Activated naive CD4-positive, alpha-beta T cell treated with anti-CD3 and anti-CD28 coated beads, Interleukin-2, amount 50 U/mL, for 16 hours (primary cell): ENCODE results near the gene ATF3.
"Not testable (repeated sequence)": the region's sequence is repeated elsewhere in the genome, so short reads cannot be mapped to it uniquely, and the experiment has no call there.

Experiments used
- DNase-seq: peaks from one replicate; pipeline ENCODE4 v3.0.0-alpha.2; 2020

ATF3 gene

GRCh38 chr1:212629450-212630157 lies 21.0 kb downstream of the ATF3 start:
- DNase-seq = no peak

- peak; percentile 64 for DNase-seq
These were observed 21.8 kb downstream of the ATF3 start for GRCh38 chr1:212630158-212630900.

GRCh38 chr1:212633161-212633560 lies 24.6 kb downstream of the ATF3 start:
- DNase-seq = no peak

GRCh38 chr1:212634252-212634651 lies 25.7 kb downstream of the ATF3 start:
- DNase-seq = no peak

- no peak for DNase-seq
These were observed 26.6 kb downstream of the ATF3 start for GRCh38 chr1:212635141-212635631.

GRCh38 chr1:212637902-212638301 lies 29.3 kb downstream of the ATF3 start:
- DNase-seq = no peak

- DNase-seq = no peak
These were observed 30.1 kb downstream of the ATF3 start for GRCh38 chr1:212638492-212639151.

GRCh38 chr1:212639524-212639923 lies 31.0 kb downstream of the ATF3 start:
- DNase-seq = not testable (repeated sequence)

GRCh38 chr1:212640223-212640878 lies 31.8 kb downstream of the ATF3 start:
- DNase-seq = no peak

- DNase-seq = no peak
These were observed 33.4 kb downstream of the ATF3 start for GRCh38 chr1:212641956-212642355.

GRCh38 chr1:212643877-212644276 lies 35.3 kb downstream of the ATF3 start:
- no peak for DNase-seq

- DNase-seq = no peak
These were observed 36.4 kb downstream of the ATF3 start for GRCh38 chr1:212644866-212645545.

GRCh38 chr1:212645546-212646543 lies 37.3 kb downstream of the ATF3 start:
- no peak for DNase-seq

- no peak for DNase-seq
These were observed 38.0 kb downstream of the ATF3 start for GRCh38 chr1:212646588-212646987.

GRCh38 chr1:212647004-212647403 lies 38.4 kb downstream of the ATF3 start:
- DNase-seq = no peak

- DNase-seq = no peak
These were observed 39.9 kb downstream of the ATF3 start for GRCh38 chr1:212648431-212648830.

- DNase-seq = no peak
These were observed 40.5 kb downstream of the ATF3 start for GRCh38 chr1:212649020-212649419.

GRCh38 chr1:212650228-212650627 lies 41.7 kb downstream of the ATF3 start:
- no peak for DNase-seq

- DNase-seq = no peak
These were observed 43.0 kb downstream of the ATF3 start for GRCh38 chr1:212651521-212651920.

GRCh38 chr1:212651977-212652376 lies 43.4 kb downstream of the ATF3 start:
- no peak for DNase-seq

- no peak for DNase-seq
These were observed 44.0 kb downstream of the ATF3 start for GRCh38 chr1:212652609-212653008.
